Measurements from ENCODE around the gene CEP20. TPM values are rescaled to one million over a fixed set of nuclear protein-coding genes. Genes with fewer than 3 reads are reported as not detected.

Gene CEP20
- total and polyA plus RNA-seq, 10 of the 15 experiments (the other 5 are each of a cell fraction or from before 2014, with no cell fraction given) = 33.4 to 57.8 (median 52.6) TPM

- POLR2A ChIA-PET = no interaction called here
- DNase-seq (ENCODE audit: low read depth, low spot score) (no peak), FAIRE-seq (no peak), ATAC-seq (no peak)
- H4K20me1 ChIP-seq (ENCODE audit: control insufficient read depth, insufficient read depth) = no peaks in the 10 kb centered on the region
- TF ChIP-seq, protein P1, sequence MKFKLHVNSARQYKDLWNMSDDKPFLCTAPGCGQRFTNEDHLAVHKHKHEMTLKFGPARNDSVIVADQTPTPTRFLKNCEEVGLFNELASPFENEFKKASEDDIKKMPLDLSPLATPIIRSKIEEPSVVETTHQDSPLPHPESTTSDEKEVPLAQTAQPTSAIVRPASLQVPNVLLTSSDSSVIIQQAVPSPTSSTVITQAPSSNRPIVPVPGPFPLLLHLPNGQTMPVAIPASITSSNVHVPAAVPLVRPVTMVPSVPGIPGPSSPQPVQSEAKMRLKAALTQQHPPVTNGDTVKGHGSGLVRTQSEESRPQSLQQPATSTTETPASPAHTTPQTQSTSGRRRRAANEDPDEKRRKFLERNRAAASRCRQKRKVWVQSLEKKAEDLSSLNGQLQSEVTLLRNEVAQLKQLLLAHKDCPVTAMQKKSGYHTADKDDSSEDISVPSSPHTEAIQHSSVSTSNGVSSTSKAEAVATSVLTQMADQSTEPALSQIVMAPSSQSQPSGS (IDR thresholded peaks at IDR 0.05; ENCODE audit: low read length) = no peak
- TF ChIP-seq NR2F1 (conservative IDR thresholded peaks at IDR 0.05) = no peak
- TF ChIP-seq MYB (IDR thresholded peaks at IDR 0.05; ENCODE audit: borderline replicate concordance, low read depth, low read length) = no peak
- no peak for TF ChIP-seq PRDM15 (CRISPR knock-in tag; IDR thresholded peaks at IDR 0.05)
- TF ChIP-seq CHD2 (IDR thresholded peaks at IDR 0.05; ENCODE audit: borderline replicate concordance, low read depth, low read length) = no peak
- TF ChIP-seq CBFB (IDR thresholded peaks at IDR 0.05; ENCODE audit: low read depth) = no peak
- TF ChIP-seq CBX5 (IDR thresholded peaks at IDR 0.05; ENCODE audit: low read depth) = no peak
- TF ChIP-seq NFYB (IDR thresholded peaks at IDR 0.05; ENCODE audit: insufficient read depth, low read depth, low read length) = no peak
- no peak for TF ChIP-seq IKZF1 (conservative IDR thresholded peaks at IDR 0.05)
- no peak for TF ChIP-seq SP1 (IDR thresholded peaks at IDR 0.05; ENCODE audit: low read depth, low read length)
- no peak for TF ChIP-seq ATF7 (IDR thresholded peaks at IDR 0.05; ENCODE audit: low read depth)
- TF ChIP-seq, protein P2, sequence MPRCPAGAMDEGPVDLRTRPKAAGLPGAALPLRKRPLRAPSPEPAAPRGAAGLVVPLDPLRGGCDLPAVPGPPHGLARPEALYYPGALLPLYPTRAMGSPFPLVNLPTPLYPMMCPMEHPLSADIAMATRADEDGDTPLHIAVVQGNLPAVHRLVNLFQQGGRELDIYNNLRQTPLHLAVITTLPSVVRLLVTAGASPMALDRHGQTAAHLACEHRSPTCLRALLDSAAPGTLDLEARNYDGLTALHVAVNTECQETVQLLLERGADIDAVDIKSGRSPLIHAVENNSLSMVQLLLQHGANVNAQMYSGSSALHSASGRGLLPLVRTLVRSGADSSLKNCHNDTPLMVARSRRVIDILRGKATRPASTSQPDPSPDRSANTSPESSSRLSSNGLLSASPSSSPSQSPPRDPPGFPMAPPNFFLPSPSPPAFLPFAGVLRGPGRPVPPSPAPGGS (IDR thresholded peaks at IDR 0.05; ENCODE audit: borderline replicate concordance, insufficient read depth, low read depth, low read length, poor library complexity, severe bottlenecking) = no peak
- RAD21 ChIA-PET (ENCODE audit: unreplicated experiment) = interaction anchor here (0.6 to 1.0 kb wide), 2 partner anchors 185 to 190 kb away, joined by 3 read pairs; no protein-coding TSS in a partner anchor
- H3K4me1 ChIP-seq (ENCODE audit: control insufficient read depth, insufficient read depth, low read length) = peaks cover 5% of the 10 kb centered on the region; the same call in 1 of the 2 replicates
- CTCF ChIA-PET = interaction anchor here (0.7 kb wide), 1 partner anchor 200 kb away, joined by 3 read pairs; no protein-coding TSS in a partner anchor
- H3K36me3 ChIP-seq (ENCODE audit: control insufficient read depth in 2 of 2, insufficient read depth in 2 of 2, low read length in 1 of 2) = no peaks in the 10 kb centered on the region
- no peaks in the 10 kb centered on the region for H3K9me3 ChIP-seq (replicated peaks; ENCODE audit: control insufficient read depth, insufficient read depth, low read length)
- no TSS peak for BruUV-seq (replicated peaks)
- 57% methylated on average over 6 of the region's 6 CpGs for WGBS (ENCODE audit: insufficient coverage, insufficient replicate concordance, low lambda C conversion rate, missing lambda C conversion rate)
- no peak overlapping the region for H3K4me2 ChIP-seq (ENCODE audit: control insufficient read depth, insufficient read depth)
- no peak overlapping the region for H3K4me3 ChIP-seq
- no peak overlapping the region for H3K9ac ChIP-seq (ENCODE audit: control insufficient read depth, insufficient read depth, low read length)
- H3K27ac ChIP-seq (ENCODE audit: control insufficient read depth, insufficient read depth) = no peak overlapping the region
- H2AFZ ChIP-seq (ENCODE audit: control insufficient read depth, low read depth, low read length) = no peak overlapping the region
- in situ Hi-C loops (cut with MboI) = no loop called here
- SMC1A ChIA-PET (ENCODE audit: uncharacterized antibody, unreplicated experiment) = interaction anchor here (1.2 kb wide), 1 partner anchor 27 kb away, joined by 3 read pairs; no protein-coding TSS in a partner anchor
- intact Hi-C loops (cut with micrococcal nuclease; ENCODE audit: unreplicated experiment) = no loop called here
- no peaks in the 10 kb centered on the region for H3K27me3 ChIP-seq (replicated peaks in 1 of 2; ENCODE audit: control insufficient read depth in 2 of 2, insufficient read depth in 2 of 2, low read length in 1 of 2)
- H3K79me2 ChIP-seq (ENCODE audit: control insufficient read depth, insufficient read depth, low read length) = no peaks in the 10 kb centered on the region
Measured at GRCh38 chr16:15836074-15836473, 52.3 kb downstream of the CEP20 start.
